HG03045 (cell line): Measurements from ENCODE around the gene RNF213.
"Not testable (repeated sequence)": the region's sequence is repeated elsewhere in the genome, so short reads cannot be mapped to it uniquely, and the experiment has no call there.

Experiments
- ATAC-seq: cut with Tn5 transposase; IDR thresholded peaks from one replicate; pipeline ENCODE4 v1.9.1; 2021; ENCODE audit warnings: mild to moderate bottlenecking, moderate library complexity; ENCODE audit not compliant: unreplicated experiment

Gene RNF213

DNA sequence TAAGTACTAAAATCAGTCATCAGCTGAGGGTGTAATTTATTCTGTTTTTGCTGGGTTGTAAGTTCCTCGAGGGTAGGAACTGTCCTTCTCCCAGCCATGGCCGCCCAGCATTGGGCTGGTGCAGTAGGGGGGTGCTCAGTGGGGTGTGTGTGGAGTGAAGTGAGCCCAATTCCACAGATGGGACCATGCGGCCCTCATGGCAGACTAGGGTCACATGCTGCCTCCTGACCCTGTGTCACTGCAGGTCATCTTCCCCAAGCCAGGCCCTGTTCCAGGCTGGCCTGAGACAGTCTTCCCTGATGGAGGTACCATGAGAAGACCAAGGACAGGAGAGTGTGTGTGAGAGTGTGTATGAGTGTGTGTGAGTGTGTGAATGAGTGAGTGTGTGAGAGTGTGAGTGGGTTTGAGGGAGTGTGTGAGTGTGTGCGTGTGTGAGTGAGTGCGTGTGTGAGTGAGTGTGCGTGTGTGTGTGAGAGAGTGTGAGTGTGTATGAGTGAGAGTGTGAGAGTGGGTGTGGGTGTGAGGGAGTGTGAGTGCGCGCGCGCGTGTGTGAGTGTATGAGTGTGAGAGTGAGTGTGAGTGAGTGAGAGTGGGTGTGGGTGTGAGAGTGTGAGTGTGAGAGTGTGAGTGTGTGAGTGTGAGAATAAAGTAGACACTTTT is 36.7 kb upstream of the RNF213 start:
- ATAC-seq, result no peak

DNA sequence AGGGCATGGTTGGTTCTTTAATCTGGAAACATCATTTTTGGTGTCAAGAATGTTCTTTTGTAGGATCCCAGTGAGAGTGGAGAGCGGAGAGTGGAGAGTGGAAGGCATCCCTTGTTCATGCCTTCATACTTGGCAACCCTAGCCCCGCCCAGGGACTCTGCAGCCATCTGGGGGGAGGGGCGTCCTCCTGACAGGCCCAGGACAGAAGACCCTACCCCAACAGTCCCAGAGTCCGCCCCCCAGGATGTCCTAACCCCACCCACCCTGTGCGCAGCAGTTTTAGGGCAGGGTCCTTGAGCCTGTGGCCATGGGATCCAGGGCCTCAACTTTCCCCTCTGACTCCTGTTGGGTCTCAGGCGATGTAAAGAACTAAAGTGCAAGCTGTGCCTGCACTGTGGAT is 36.0 kb upstream of the RNF213 start:
- no peak for ATAC-seq

DNA sequence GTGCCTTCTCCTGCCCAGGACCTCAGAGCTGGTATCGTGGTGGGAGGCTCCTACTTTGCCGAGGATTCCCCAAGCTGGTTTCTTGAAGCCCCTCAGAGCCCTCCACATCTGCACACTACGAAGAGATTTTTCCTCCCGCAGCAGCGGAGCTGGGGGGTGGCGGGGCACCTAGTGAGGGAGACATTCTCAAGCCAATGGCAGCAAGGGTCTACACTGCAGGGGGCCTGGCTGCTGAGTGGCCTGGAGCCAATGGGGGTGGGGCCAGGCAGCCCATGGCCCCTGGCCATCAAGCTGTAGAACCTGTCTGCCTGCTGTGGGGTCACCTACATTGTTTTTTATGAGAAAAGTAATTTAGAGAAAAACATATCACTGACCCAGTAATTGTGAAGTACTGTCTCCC is 35.4 kb upstream of the RNF213 start:
- no peak for ATAC-seq

DNA sequence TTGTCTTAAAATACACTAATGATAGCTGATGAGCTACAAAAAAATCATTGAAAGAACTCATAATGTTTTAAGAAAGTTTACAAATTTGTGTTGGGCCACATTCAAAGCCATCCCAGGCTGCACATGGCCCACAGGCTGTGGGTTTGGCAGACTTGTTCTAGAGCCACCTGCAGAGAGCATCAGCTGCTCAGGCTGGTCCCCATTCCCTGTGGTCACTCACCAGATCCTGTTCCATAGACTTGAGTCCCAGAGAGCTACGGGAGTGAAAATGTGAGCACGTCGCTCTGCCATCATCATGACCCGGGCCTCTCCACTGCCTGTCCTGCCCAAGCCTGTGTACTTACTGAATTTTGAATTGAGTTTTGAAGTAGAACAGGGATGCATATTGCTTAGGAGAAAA is 33.5 kb upstream of the RNF213 start:
- no peak for ATAC-seq

DNA sequence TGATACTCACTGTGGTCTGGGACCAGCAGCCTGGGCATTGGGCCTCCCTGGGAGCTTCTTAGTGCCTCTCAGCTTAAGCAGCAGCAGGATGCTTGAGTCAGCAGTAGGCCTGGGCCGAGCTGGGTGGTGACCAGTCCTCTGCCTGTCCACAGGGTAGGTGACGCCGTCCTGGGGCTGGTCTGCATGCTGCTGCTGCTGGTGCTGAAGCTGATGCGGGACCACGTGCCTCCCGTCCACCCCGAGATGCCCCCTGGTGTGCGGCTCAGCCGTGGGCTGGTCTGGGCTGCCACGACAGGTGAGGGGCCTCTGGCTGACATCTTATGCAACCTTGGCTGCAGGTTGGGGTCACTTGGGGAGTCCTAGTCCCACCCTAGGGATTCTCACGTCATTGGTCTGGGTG is 33.0 kb upstream of the RNF213 start:
- no peak for ATAC-seq

DNA sequence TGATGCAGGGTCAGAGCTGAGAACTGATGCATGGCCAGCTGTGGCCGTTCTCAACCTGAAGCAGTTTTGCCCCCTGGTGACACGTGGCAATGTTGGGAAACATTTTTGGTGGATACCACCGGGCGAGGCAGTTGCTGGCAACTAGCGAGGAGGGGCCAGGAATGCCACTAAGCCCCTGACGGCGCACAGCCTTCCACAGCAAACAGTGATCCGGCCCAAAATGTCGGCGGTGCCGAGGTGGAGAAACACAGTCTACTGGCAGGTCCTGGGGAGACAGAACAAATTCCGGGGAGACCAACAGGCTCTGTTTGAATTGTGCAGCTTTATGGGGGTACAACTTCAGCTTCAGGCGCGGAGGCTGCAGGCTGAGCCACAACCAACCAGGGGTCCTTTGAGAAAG is 32.2 kb upstream of the RNF213 start:
- ATAC-seq, result no peak

DNA sequence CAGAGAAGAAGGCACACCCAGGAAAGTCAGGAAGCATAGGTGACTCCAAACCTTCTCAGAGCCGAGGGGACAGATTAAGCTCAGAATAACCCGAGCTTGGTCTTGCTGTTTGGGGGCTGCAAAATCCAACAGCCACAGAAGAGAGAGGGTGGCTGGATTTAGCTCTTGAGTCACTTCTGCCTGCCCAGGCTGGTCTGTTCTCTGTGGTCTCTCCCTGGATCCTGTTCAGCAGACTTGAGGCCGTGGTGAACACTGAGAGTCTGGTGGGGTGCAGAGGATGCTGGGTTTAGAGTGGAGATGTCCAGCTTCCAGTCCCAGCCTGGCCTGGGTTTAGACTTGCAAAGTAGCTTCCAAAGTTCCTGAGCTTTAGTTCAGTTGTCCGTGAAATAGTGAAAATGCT is 31.6 kb upstream of the RNF213 start:
- ATAC-seq, result no peak

DNA sequence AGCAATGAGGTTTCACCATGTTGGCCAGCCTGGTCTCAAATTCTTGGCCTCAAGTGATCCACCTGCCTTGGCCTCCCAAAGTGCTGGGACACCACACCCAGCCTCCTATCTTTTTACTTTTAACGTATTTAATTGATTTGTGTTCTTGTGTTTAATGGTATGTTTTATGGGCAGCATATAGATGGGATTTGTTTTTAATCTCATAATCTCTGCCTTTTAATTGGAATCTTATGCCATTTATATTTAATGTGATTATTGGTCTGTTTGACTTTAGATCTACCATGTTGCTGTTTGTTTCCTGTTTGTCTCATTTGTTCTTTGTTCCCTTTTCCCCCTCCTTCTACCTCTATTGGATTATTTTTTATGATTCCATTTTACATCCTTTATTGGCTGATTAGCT is 28.2 kb upstream of the RNF213 start:
- ATAC-seq, result no peak

DNA sequence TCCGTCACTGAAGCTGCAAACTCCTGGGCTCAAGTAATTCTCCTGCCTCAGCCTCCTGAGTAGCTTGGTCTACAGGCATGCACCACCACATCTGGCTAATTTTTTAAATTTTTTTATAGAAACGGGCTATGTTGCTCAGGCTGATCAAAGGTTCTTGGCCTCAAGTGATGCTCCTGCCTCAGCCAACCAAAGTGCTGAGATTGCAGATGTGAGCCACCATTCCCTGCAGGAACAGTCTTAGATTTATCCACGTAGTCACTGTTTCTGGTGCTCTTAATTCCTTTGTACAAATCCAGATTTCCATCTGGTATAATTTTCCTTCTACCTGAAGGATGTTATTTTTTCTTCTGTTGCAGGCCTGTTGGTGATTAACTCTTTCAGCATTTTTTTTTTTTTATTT is 27.4 kb upstream of the RNF213 start:
- ATAC-seq, result no peak

DNA sequence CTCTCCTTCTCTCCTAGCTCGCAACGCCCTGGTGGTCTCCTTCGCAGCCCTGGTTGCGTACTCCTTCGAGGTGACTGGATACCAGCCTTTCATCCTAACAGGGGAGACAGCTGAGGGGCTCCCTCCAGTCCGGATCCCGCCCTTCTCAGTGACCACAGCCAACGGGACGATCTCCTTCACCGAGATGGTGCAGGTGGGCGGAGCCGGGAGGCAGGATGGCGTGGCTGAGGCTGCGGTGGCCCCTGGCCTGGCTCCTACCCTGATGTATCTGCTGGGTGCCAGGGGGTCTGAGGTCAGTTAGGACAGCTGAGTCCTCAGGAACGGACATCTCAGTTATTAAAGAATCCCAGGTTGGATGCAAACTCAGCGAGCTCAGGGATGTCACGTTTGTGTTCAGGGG is 23.7 kb upstream of the RNF213 start:
- ATAC-seq, result no peak

DNA sequence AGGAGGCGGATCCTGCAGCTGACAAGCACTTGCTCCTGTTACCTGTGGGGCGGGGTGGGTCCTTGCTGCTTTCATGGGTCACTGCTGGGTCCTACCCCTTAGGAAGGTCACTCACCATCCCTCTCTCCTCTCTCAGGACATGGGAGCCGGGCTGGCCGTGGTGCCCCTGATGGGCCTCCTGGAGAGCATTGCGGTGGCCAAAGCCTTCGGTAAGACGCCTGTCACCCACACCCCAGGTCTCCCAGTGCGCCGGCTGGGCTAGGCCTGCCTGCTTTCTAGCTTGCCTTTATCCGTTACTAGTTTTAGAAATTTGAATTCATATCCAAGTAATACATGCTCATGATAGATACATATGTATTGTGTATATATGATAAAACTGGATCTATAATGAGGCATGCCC is 23.3 kb upstream of the RNF213 start:
- no peak for ATAC-seq

DNA sequence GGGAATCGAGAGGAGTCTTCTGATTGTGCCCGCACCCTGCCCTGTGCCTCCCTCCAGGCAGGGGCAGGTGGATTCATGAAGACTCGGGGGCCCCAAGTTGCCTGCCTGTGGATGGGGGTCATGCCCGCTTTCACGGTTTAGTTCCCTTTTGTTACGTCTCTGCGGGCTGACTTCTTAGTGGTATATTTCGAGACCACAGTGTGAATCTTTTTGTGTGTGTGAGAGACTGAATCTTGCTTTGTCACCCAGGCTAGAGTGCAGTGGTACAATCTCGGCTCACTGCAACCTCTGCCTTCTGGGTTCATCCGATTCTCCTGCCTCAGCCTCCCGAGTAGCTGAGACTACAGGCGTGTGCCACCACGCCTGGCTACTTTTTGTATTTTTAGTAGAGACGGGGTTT is 18.1 kb upstream of the RNF213 start:
- ATAC-seq, result no peak

DNA sequence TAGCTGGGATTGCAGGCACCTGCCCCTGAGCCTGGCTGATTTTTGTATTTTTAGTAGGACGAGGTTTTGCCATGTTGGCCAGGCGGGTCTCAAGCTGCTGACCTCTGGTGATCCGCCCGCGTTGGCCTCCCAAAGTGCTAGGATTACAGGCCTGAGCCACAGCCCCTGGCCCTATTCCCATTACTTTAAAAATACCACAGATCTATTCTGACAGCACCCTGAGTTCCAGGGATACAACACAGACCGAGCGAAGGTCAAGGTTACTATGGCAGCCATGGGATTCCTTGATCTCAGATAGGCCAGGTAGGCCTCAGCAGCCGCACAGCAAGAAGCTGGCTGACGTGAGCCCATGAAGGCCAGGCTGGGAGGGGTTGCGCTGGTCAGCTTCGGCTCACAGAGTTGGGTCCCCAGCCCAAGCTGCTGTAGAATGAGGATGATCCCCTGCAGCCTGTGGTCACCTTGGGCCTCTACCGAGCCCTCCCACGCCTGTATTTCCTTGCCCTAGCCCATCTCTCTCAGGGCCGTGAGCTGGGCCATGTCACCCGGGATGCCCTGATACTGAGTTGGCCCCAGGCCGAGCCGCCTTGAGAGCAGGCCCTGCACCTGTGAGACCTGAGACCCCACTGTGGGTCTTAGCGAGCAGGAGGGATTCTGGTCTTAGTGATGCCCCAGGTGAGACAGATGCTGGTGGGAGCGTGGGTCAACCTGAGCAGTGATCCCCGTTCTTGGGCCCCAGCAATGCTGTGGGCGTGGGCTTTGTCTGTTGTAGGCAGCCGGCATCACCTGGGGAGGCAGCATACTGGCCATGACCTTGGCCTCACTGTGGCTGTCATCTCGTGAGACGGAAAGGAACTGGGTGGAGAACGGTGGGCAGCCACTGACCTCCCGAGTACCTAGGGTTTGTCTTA is 16.9 kb upstream of the RNF213 start:
- no peak for ATAC-seq

DNA sequence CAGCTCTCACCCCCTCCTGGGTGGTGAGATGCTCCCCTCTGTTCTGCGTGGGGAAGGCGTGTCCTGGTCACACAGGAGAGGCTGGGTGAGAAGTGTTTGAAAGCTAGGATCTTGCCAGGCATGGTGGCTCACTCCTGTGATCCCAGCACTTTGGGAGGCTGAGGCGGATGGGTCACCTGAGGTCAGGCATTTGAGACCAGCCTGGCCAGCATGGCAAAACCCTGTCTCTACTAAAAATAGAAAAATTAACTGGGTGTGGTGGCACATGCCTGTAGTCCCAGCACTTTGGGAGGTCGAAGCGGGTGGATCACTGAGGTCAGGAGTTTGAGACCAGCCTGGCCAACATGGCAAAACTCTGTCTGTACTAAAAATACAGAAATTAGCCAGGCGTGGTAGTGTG is 16.2 kb upstream of the RNF213 start:
- not testable (repeated sequence) for ATAC-seq

DNA sequence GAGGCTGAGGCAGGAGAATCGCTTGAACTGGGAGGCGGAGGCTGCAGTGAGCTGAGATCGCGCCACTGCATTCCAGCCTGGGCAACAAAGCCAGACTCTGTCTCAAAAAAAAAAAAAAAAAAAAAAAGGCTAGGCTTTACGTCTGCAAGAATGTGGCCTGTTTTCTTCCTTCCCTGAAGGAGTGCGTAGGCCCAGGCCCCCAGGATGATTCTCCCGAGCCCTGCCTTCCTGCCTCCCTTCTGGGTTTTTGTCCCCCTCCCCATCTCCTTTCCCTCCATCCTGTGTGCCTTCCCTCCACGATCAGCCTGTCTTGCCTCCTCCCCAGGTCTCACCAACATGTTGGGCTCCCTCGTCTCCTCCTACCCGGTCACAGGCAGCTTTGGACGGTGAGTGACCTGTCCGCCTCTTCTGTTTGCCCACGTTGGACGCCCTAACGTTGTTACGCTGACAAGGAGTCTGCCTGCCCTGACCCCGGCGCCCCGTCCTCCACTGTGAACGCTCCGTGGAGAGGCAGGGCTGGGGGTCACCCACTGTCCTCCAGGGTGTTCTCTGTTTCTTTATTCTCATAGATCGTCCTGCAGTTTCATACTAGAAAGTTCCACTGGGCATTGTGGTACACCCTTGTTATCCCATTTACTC is 15.7 kb upstream of the RNF213 start:
- ATAC-seq, result no peak

DNA sequence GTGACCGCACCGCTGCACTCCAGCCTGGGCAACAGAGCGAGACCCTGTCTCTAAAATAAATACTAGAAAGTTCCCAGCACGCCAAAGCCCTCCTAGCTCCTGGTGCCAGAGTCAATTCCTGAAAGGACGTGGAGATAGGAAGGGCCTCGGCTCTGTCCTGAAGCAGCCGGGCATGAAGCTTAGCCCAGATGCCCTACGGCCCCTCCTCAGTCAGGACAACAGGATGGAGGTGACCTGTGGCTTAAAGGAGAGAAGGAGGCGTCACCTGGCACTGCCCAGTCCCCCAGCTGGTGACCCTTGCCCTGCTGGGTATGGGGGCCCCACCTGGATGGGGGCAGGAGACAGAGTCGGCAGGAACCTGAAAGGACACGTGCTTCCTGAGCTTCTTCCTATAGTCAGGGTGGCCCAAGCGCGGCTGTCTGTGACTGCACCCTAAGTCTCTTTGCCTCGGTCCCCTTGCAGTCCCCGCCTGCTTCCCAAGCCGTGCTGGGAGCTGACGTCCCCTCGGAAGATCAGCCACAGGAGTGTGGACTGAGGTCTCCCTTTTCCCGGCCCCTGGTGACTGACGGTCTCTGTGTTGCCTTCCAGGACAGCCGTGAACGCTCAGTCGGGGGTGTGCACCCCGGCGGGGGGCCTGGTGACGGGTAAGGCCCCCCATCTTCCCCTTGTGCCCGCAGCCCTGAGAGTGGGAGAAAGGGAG is 14.9 kb upstream of the RNF213 start:
- no peak for ATAC-seq

DNA sequence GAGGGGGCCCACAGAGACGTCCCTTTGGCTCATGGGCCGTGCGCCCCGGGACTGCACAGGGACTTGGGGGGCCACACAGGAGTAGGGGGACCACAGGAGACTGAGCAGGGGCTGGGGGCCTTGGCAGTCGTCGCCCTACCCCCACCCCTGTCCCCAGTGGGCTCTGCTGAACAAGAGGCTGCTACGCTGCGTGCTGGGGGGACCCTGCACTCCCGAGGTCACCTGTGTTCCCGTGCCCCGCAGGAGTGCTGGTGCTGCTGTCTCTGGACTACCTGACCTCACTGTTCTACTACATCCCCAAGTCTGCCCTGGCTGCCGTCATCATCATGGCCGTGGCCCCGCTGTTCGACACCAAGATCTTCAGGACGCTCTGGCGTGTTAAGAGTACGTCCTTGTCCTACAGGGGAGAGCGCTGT is 14.4 kb upstream of the RNF213 start:
- no peak for ATAC-seq

DNA sequence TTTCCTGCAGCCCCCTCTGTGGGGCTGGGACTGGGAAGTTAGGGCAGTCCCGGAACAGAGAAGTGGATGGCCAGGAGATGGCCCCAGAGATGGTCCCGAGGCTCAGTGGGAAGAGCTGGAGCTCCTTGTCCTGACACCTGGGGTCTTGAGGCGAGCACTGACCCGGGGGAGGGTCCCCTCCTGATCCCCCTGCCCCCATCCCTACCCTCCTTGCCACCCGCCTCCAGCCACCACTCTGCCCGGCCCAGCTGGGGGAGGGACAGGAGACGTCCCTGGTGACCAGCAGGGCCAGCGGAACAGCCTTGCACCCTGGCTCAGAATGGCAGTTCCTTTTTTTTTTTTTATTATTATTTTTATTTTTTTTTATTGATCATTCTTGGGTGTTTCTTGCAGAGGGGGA is 13.9 kb upstream of the RNF213 start:
- ATAC-seq, result no peak

DNA sequence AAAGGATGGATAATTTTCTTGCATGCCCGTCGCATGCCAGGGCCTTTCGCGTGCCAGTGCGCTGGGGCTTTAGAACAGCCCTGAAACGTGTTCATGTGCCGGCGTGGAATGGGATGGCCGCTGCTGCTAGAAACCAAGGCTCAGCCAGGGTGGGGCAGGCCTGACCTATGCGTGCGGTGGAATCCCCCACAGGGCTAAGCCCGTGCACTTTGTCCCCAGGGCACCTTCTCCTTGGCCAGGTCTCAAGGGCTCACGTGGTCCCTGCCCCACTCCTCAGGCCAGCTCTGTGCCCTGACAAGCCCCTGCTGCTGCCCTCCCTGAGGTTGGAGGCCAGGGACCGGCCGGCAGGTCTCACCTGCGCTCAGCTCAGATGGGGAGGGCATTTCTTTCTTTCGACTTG is 13.1 kb upstream of the RNF213 start:
- ATAC-seq, result no peak

DNA sequence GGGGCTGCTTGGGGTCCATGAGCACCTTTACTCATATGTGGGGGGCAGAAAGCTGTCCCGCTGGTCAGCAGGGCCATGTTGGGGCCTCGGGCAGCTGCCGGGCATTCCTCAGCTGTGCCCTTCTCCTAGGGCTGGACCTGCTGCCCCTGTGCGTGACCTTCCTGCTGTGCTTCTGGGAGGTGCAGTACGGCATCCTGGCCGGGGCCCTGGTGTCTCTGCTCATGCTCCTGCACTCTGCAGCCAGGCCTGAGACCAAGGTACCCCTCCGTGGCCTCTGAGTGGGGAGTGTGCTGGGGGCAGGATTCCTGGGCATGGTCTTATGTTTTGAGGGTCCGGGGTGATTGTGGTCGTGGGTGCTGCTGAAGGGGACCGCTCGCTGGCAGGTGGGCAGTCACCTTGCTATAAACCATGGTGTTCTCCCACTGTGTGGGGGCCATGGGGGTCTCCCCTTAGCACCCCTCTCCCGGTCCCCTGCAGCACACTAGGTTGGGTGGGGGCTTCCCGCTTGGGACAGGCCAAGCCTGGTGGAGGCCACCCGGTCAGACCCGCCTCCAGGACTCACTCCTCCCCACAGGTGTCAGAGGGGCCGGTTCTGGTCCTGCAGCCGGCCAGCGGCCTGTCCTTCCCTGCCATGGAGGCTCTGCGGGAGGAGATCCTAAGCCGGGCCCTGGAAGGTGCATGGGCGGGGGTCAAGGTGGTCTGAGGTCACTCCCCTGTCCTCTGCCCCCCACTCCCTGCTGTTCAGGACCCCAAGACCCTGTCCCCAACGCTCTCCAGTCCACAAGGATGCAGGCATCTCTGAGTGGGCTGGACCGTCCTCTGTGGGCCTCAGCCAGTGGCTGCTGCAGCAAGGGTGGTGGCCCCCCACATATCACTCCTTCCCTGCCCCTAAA is 12.4 kb upstream of the RNF213 start:
- ATAC-seq, result no peak
